Spinal cord (tissue), 10 donors: Measurements from ENCODE around the gene PRM2. TPM values are rescaled to one million over a fixed set of nuclear protein-coding genes. Genes with fewer than 3 reads are reported as not detected.

Source experiments
- DNase-seq, 6 donors: peaks; one replicate each; pipeline versions ENCODE4 v3.0.0 to v3.0.0-alpha.2; 2013 to 2015; ENCODE audit warnings: low spot score in 6 of 6, low read depth in 4 of 6
- H3K27ac ChIP-seq: one replicate; pipeline ENCODE4 v1.5.1; 2013; ENCODE audit warnings: low read depth, low read length, control low read depth
- H3K27me3 ChIP-seq: one replicate; pipeline ENCODE4 v1.6.1; 2013; ENCODE audit warnings: low read length; ENCODE audit not compliant: control insufficient read depth, insufficient read depth
- H3K36me3 ChIP-seq: one replicate; pipeline ENCODE4 v1.6.1; 2013; ENCODE audit warnings: low read length; ENCODE audit not compliant: control insufficient read depth, insufficient read depth
- H3K4me1 ChIP-seq: one replicate; pipeline ENCODE4 v1.6.1; 2013; ENCODE audit warnings: low read length; ENCODE audit not compliant: control insufficient read depth, insufficient read depth
- H3K4me3 ChIP-seq: one replicate; pipeline ENCODE4 v1.5.1; 2013; ENCODE audit warnings: low read depth, low read length, control low read depth
- H3K9me3 ChIP-seq: one replicate; pipeline ENCODE4 v1.6.1; 2013; ENCODE audit warnings: low read length; ENCODE audit not compliant: control insufficient read depth, insufficient read depth
- WGBS: methylation state at CpG from one replicate; pipeline ENCODE4 v1.1.5; 2013; ENCODE audit warnings: missing lambda C conversion rate; ENCODE audit not compliant: insufficient coverage; 5-methylcytosine and 5-hydroxymethylcytosine counted together
- long read RNA-seq, 4 donors: transcript quantifications; one replicate each; lab custom pipeline, GENCODE V29; 2026
- polyA plus RNA-seq, 2 donors: library from polyadenylated mRNA; unstranded; fragments of 120-200 nt; gene quantifications; one replicate each; pipeline ENCODE4 v1.2.1, GENCODE V29; 2013; ENCODE audit not compliant: insufficient read length in 2 of 2
- total RNA-seq, 2 donors: library from RNA; depleted of rRNA in 1 of 2; stranded (reverse); fragments of 120-200 nt in 1 of 2; fragments of >200 nt in 1 of 2; gene quantifications; one replicate each; pipeline versions ENCODE4 v1.2.3 to v1.2.4, GENCODE V29; 2013 to 2014
- donor health status: healthy.

The PRM2 gene, protein sequence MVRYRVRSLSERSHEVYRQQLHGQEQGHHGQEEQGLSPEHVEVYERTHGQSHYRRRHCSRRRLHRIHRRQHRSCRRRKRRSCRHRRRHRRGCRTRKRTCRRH
- not detected for total RNA-seq
- not detected for polyA plus RNA-seq
- long read RNA-seq, donor 1: 0 reads
- long read RNA-seq, donor 2: 0 reads
- long read RNA-seq, donor 3: 0 reads
- long read RNA-seq, donor 4: 0 reads

DNA sequence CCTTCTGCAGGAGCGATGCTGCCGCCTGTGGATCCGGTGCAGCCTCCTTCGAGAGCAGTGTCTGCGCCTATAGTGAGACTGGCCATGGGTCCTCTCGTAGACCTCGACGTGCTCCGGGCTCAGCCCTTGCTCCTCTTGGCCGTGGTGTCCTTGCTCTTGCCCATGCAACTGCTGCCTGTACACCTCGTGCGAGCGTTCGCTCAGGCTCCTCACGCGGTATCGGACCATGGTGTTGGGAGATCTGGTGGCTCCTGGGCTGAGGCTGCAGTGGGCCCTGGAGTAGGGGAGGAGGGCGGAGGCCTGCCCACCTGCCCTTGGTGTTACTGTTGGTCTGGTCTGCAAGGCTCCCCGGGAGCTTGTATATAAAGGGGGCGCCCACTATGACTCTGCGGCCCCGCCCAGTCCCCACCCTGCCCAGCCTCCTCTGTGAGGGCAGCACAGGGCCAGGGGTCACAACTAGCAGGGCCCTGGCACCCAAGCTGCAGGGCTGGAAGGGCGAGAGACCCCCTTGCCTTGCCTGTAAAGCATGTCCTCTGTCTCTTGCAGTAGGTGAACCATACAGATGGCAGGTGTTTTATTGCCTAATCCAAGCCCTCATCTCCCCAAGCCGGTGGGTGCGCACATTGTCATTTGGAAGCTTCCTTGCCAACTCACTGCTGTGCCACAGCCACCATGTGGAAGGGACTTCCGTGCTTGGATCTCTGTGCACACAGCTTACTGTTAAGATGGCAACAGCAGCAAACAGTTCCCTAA lies at the start of gene PRM2:
TSS of gene PRM2 (minus strand) at position 338 of the 753 bp plus-strand sequence. CDS start at position 228, 110 bp downstream.
- Histone ChIP-seq H3K9me3 (no peaks in the 10 kb centered on the region), H3K27ac (no peak within 1 kb of the TSS), H3K36me3 (no peaks in the 10 kb centered on the region), H3K27me3 (no peaks in the 10 kb centered on the region), H3K4me3 (no peak within 1 kb of the TSS), H3K4me1 (peaks cover 19% of the 10 kb centered on the region)
- WGBS: 89% methylated on average over 25 of the region's 26 CpGs
- DNase-seq: peak in 1 of 6 donors; percentile 55

DNA sequence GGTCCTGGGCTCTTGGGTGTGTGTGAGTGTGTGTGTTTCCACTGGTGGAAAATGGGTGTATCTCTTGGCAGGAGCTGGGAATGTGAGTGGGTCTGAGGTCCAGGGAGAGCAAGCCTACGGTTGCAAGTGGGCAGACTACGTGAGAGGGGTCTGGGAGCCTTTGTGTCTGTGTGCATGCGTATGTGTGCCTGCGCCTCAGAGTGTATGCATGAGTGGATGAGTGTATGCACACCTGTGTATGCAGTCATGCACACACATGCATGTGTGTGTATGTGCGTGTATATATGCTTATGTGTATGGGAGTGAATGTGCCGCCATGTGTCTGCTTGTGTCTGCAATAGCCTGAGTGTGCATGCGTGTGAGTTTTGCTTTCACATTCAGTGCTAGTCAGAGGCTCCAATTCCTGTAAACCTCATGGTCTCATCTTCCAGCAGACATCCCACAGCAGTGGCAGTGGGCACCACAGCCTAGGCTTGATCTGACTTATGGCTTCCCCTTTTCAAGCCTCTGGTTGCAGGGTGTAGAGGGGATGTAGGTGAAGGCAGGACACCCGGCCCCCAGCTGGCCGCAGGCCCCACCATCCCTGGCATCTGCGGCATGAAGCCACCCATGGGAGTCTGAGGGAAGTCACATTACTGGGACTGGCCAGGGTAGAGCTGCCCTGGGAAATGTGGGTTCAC lies 49.3 kb upstream of the PRM2 start:
- no peak overlapping the region for H3K4me3 ChIP-seq
- H3K27ac ChIP-seq: peak overlapping the region; percentile 3
- H3K36me3 ChIP-seq: no peaks in the 10 kb centered on the region
- no peak for DNase-seq
- H3K4me1 ChIP-seq: peaks cover 13% of the 10 kb centered on the region
- no peaks in the 10 kb centered on the region for H3K9me3 ChIP-seq
- WGBS: 95% methylated on average over 6 of the region's 10 CpGs
- H3K27me3 ChIP-seq: no peaks in the 10 kb centered on the region

DNA sequence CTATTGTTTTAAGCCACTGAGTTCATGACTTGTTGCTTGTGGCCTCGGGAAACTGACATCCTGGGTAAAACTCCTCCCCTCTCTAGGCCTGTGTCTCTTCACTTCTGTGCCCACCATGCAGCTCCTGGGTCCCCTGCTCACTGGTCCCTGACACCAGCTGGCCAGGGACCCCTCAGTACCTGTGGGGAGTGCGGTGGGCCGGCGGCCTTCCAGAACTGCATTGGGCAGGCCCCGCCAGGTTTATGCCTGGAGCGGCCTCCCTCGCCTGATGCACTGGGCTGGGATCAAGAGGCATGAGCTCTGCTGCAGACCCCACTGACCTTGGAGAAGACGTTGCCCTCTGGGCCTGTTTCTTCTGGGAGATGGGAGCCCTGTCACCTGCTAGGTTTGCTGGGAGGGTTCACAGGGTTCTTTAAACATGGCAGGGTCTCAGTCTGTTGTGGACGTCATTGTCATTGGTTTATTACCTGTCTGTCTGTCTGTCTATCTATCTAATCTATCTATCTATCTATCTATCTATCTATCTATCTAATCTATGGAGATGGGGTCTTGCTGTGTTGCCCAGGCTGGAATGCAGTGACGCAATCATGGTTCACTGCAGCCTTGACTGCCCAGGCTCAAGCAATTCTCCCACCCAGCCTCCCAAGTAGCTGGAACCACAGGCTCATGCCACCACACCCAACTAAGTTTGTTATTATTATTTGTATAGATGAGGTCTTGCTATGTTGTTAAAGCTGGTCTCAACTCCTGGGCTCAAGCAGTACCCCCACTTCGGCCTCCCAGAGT lies 47.5 kb upstream of the PRM2 start:
- WGBS: 85% methylated on average over 9 of the region's 11 CpGs
- no peak for DNase-seq
- Histone ChIP-seq H3K27ac (no peak overlapping the region), H3K4me3 (no peak overlapping the region), H3K4me1 (peaks cover 12% of the 10 kb centered on the region), H3K9me3 (no peaks in the 10 kb centered on the region), H3K27me3 (no peaks in the 10 kb centered on the region), H3K36me3 (no peaks in the 10 kb centered on the region)

DNA sequence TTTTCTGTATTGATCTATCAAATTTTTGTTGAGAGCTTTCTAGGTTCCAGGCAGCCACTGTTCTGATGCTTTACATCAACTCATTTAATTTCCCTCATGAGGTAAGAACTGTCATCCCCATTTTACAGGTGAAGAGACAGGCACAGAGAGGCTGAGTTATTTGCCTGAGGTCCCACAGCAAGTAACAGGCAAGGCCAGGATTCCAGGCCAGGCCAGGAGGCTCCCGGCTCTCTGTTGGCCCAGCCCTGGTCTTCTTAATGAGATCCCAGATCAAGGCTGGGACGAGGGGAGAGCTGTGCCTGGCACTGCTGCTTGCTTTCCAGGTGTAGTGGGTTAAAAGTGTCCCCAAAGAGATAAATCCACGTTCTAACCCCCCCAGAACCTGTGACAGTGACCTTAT lies 46.5 kb upstream of the PRM2 start:
- H3K4me3 ChIP-seq: no peak overlapping the region
- 100% methylated on average over 1 of the region's 3 CpGs for WGBS

DNA sequence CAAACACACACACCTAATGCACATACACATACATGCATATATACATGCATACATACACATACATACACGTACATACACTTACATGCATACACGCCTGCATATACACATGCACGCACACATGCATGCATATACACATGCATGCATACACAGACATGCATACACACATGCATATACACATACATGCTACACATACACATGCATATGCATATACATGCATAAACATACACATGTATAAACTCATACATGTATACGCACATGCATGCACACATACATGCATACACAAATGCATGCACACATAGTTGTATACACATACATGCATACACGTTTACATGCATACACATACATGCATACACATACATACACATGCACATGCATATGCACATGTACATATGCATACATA lies 45.4 kb upstream of the PRM2 start:
- no peak for DNase-seq
- Histone ChIP-seq H3K4me3 (no peak overlapping the region), H3K4me1 (peaks cover 7% of the 10 kb centered on the region), H3K27ac (no peak overlapping the region), H3K9me3 (no peaks in the 10 kb centered on the region), H3K36me3 (no peaks in the 10 kb centered on the region), H3K27me3 (no peaks in the 10 kb centered on the region)
- WGBS: 93% methylated on average over 5 of the region's 5 CpGs

More for the DNA sequence above, 46.5 kb upstream of the PRM2 start:
- no peak for DNase-seq
- H3K36me3 ChIP-seq: no peaks in the 10 kb centered on the region
- H3K27ac ChIP-seq: no peak overlapping the region
- no peaks in the 10 kb centered on the region for H3K9me3 ChIP-seq
- no peaks in the 10 kb centered on the region for H3K27me3 ChIP-seq
- H3K4me1 ChIP-seq: peaks cover 6% of the 10 kb centered on the region

DNA sequence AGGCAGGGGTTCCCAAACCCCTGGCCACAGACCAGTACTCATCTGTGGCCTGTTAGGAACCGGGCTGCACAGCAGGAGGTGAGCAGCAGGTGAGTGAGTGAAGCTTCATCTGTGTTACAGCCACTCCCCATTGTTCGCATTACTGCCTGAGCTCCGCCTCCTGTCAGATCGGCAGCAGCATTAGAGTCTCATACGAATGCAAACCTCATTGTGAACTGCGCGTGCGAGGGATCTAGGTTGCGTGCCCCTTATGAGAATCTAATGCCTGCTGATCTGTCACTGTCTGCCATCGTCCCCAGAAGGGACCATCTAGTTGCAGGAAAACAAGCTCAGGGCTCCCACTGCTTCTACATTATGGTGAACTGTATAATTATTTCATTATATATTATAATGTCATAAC lies 43.9 kb upstream of the PRM2 start:
- no peaks in the 10 kb centered on the region for H3K9me3 ChIP-seq
- WGBS: 66% methylated on average over 9 of the region's 10 CpGs
- peaks cover 16% of the 10 kb centered on the region for H3K4me1 ChIP-seq
- no peaks in the 10 kb centered on the region for H3K36me3 ChIP-seq
- no peak overlapping the region for H3K4me3 ChIP-seq
- no peak overlapping the region for H3K27ac ChIP-seq
- H3K27me3 ChIP-seq: peaks cover 6% of the 10 kb centered on the region
- no peak for DNase-seq

DNA sequence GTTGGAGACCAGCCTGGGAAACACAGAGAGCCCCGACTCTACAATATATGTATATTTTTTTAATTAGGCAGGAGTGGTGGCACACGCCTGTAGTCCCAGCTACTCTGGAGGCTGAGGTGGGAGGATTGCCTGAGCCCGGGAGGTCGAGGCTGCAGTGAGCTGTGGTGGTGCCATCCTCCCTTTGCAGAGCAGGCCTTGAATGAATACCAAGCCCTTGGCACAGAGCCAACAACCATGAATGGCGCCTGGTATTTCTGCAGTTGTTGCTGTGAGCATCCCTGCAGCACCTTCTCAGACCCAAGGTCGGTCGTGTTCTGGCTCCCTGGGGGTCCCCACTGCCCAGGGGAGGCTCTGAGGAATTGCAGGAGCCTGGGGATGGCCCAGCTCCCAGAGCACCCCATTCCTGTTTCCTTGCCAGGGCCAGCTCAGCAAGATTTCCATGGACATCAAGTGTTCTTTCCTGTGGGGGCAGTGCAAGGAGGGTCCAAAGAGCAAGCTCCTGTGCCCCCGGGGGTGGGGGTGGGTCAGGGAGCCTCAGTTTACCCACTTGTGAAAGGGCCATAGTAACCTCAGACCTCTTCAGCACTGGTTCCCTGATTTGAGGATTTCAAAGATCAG lies 43.4 kb upstream of the PRM2 start:
- peak in 2 of 6 donors; percentile 36 to 39 for DNase-seq
- H3K36me3 ChIP-seq: no peaks in the 10 kb centered on the region
- H3K9me3 ChIP-seq: no peaks in the 10 kb centered on the region
- no peak overlapping the region for H3K27ac ChIP-seq
- peaks cover 18% of the 10 kb centered on the region for H3K4me1 ChIP-seq
- H3K27me3 ChIP-seq: peaks cover 6% of the 10 kb centered on the region
- no peak overlapping the region for H3K4me3 ChIP-seq
- WGBS: 53% methylated on average over 7 of the region's 8 CpGs

DNA sequence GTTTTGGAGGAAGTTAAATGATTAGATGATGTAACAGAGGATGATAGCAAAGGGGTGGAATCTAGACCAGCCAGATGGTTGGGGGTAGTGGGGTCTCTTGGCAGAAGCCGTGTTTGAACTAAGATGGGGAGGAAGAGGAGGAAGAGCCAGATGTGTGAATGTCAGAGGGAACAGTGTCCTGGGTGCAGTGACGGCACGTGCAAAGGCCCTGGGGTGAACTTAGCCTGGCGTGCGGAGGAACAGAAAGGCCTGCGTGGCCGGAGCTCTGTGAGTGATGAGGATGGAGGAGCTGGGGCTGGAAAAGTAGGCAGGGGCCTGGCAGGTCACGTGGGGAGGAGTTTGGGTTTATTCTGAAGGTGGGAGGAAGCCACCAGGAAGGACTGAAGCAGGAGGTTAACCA lies 42.5 kb upstream of the PRM2 start:
- Histone ChIP-seq H3K27me3 (peaks cover 6% of the 10 kb centered on the region), H3K4me3 (no peak overlapping the region), H3K27ac (no peak overlapping the region), H3K9me3 (no peaks in the 10 kb centered on the region), H3K4me1 (peaks cover 18% of the 10 kb centered on the region), H3K36me3 (no peaks in the 10 kb centered on the region)
- no peak for DNase-seq
- WGBS: 92% methylated on average over 8 of the region's 8 CpGs
